Effector memory CD8-positive, alpha-beta T cell (primary cell): ENCODE data around the gene FAM227B.

ENCODE experiments used
- ATAC-seq: fragments of 150-1000 bp; cut with Tn5 transposase; replicated peaks from 2 replicates; pipeline ENCODE4 v1.10.0; 2021; ENCODE audit warnings: mild to moderate bottlenecking, moderate library complexity
- DNase-seq, 3 experiments: peaks; one replicate each; pipeline ENCODE4 v3.0.0; 2021
- H3K27ac Mint-ChIP-seq, 2 donors: one replicate each; pipeline ENCODE4 v1.8.0; 2022; ENCODE audit warnings: mild to moderate bottlenecking in 2 of 2, mixed read lengths in 2 of 2, moderate library complexity in 2 of 2
- H3K27me3 Mint-ChIP-seq, 2 donors: one replicate each; pipeline ENCODE4 v1.8.0; 2022; ENCODE audit warnings: mixed read lengths in 2 of 2
- H3K36me3 Mint-ChIP-seq: one replicate; pipeline ENCODE4 v1.8.0; 2022; ENCODE audit warnings: mild to moderate bottlenecking, moderate library complexity, mixed read lengths; ENCODE audit not compliant: insufficient read depth
- H3K4me1 Mint-ChIP-seq, 2 donors: one replicate each; pipeline ENCODE4 v1.8.0; 2022; ENCODE audit warnings: low read depth in 2 of 2, mixed read lengths in 2 of 2
- H3K4me3 Mint-ChIP-seq, 2 donors: one replicate each; pipeline ENCODE4 v1.8.0; 2022; ENCODE audit warnings: mild to moderate bottlenecking in 2 of 2, mixed read lengths in 2 of 2, moderate library complexity in 2 of 2
- H3K9me3 Mint-ChIP-seq, 2 donors: one replicate each; pipeline ENCODE4 v1.8.0; 2022; ENCODE audit warnings: mixed read lengths in 2 of 2

FAM227B gene

DNA sequence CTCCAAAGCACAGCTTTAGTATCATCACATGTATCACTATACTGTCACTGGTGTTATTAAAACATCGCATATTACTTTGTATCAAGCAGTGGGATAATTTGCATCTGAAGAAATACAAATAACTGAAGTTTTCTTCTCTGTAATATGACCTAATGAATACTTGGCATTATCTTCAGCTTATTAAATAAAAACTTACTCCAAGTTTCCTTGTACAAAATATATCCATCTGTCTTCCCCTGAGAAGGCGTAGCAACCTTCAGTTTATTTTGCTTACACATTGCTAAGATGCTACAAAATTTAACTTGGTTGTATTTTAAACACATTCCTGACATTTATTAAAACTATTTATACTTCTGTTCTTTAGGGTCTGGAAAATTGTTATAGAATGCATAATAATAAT lies 183.9 kb downstream of the FAM227B start:
- peaks cover under 1 to 8% of the 10 kb centered on the region in 2 donors for H3K27me3 Mint-ChIP-seq
- H3K4me1 Mint-ChIP-seq = peaks cover 5 to 9% of the 10 kb centered on the region in 2 donors
- H3K27ac Mint-ChIP-seq = no peak overlapping the region
- DNase-seq (no peak), ATAC-seq (no peak)
- no peak overlapping the region for H3K4me3 Mint-ChIP-seq
- no peaks in the 10 kb centered on the region for H3K9me3 Mint-ChIP-seq
- no peaks in the 10 kb centered on the region for H3K36me3 Mint-ChIP-seq

DNA sequence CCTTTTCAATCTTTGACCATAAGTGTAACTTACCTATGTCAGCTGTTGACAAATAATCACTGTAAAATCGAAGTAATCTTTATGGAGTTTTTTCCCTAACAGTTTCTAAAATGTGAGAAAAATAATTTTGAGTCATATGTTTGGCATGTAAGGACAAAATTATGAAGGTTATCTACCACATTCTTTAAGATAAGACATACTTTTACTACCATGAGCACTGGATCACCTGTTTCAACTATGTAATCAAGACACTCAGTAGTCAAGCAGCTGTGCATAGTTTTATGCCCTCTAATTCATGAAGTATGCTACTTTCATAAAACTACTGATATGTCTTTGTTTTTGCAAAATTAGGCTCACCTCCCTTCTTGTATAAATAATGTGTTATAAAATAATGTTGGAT lies 185.4 kb downstream of the FAM227B start:
- no peaks in the 10 kb centered on the region for H3K36me3 Mint-ChIP-seq
- H3K27ac Mint-ChIP-seq = no peak overlapping the region
- no peak for ATAC-seq
- peaks cover 5 to 9% of the 10 kb centered on the region in 2 donors for H3K4me1 Mint-ChIP-seq
- DNase-seq = no peak
- H3K9me3 Mint-ChIP-seq = no peaks in the 10 kb centered on the region
- no peak overlapping the region for H3K4me3 Mint-ChIP-seq
- peaks cover 8 to 14% of the 10 kb centered on the region in 2 donors for H3K27me3 Mint-ChIP-seq

DNA sequence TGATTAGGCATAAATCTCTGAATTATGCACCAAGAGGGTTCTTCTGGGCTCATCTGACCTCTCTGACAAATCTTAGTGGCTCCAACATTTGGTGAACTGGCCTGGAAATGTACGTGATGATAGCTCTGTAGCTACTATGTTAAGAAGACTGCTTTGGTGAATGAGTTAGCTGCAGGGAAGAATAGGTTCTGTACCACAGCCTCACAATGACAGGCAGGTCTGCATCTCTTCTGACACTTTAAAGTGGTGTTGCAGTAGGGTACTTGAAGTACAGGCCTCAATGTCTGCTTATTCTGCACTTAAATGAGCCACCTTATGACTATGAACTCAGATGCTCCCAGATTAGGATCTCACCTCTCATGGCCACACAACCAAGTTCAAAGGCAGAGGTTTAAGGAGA lies 190.6 kb downstream of the FAM227B start:
- H3K27me3 Mint-ChIP-seq = peaks cover 8 to 14% of the 10 kb centered on the region in 2 donors
- no peaks in the 10 kb centered on the region for H3K4me1 Mint-ChIP-seq
- no peak overlapping the region for H3K4me3 Mint-ChIP-seq
- H3K27ac Mint-ChIP-seq = no peak overlapping the region
- H3K36me3 Mint-ChIP-seq = no peaks in the 10 kb centered on the region
- H3K9me3 Mint-ChIP-seq = no peaks in the 10 kb centered on the region
- DNase-seq = no peak
- no peak for ATAC-seq

DNA sequence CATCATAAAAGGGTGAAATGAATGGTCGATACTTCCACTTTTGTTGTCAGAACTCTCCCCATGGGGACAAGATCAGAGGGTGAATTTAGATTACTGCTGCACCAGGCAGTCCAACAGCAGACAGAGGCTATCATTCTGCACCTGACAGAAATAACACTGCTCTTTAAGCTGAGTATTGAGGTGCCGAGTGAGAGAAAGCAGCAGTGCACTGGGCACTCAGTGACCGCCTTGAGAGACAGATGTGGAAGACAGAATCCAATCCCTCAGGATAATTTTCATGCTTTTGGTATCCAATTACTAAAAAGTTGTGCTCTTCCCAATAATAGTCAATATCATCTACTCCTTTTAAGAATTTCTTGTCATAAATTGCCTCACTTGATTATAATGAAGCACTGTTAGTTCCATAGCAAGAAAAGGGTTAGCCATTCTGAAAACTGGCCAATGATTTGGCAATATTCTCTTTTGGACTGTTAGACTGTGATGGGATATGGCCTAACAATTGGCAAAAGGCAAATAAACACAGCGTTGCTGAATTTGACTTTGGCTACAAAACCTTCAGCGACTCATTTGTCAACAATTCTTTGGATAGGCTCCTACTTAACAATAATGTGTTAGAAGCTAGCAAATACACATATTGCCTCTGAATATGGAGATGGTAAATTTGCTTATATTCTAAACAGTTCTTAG lies 192.1 kb downstream of the FAM227B start:
- no peak overlapping the region for H3K4me3 Mint-ChIP-seq
- H3K27ac Mint-ChIP-seq = no peak overlapping the region
- no peaks in the 10 kb centered on the region for H3K4me1 Mint-ChIP-seq
- no peaks in the 10 kb centered on the region for H3K36me3 Mint-ChIP-seq
- no peak for DNase-seq
- H3K27me3 Mint-ChIP-seq = peaks cover 7 to 8% of the 10 kb centered on the region in 2 donors
- H3K9me3 Mint-ChIP-seq = no peaks in the 10 kb centered on the region
- ATAC-seq = no peak

DNA sequence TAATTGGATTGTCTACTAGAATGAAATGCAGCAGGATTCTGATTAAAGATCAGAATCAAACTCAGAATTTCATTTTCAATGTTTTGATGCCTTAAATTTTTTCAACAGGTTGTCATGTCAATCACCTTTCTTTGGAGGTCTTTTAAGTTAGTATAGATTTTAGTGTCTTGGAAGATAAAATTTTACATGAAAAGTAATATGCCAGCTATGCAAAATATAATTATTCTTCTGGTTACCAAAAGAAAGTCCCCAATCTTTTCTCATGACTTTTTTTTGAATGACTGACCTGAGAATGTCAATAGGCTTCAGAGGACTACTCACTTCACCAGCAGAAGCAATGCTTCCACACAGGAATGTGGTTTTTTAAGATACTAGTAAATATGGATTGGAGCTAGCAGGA lies 193.2 kb downstream of the FAM227B start:
- Mint-ChIP-seq H3K27me3 (peaks cover 6 to 8% of the 10 kb centered on the region in 2 donors), H3K36me3 (no peaks in the 10 kb centered on the region), H3K4me1 (no peaks in the 10 kb centered on the region), H3K4me3 (no peak overlapping the region), H3K9me3 (no peaks in the 10 kb centered on the region), H3K27ac (no peak overlapping the region)
- DNase-seq (no peak), ATAC-seq (no peak)

DNA sequence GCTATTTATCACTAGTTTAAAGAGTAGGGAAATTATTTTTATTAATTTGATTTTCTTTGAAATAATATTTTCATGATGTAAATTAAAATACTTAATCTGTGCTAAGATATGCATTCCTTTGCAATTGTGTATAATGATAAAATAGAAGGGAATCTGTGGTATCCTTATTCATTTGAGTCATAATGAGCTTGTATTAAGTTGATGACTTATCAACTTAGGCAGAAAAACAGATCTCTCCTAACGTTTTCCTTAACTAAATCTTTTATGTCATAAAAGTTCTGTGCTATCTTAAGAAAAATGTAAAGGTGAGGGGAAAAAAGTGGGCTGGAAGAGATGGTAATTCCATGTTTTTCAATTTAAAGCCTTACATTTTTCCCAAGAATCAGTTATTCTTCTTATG lies 195.7 kb downstream of the FAM227B start:
- peaks cover 4 to 5% of the 10 kb centered on the region in 2 donors for H3K4me1 Mint-ChIP-seq
- no peak for DNase-seq
- no peaks in the 10 kb centered on the region for H3K9me3 Mint-ChIP-seq
- H3K27ac Mint-ChIP-seq = no peak overlapping the region
- H3K4me3 Mint-ChIP-seq = no peak overlapping the region
- no peak for ATAC-seq
- H3K27me3 Mint-ChIP-seq = no peaks in the 10 kb centered on the region
- H3K36me3 Mint-ChIP-seq = peaks cover 5% of the 10 kb centered on the region

DNA sequence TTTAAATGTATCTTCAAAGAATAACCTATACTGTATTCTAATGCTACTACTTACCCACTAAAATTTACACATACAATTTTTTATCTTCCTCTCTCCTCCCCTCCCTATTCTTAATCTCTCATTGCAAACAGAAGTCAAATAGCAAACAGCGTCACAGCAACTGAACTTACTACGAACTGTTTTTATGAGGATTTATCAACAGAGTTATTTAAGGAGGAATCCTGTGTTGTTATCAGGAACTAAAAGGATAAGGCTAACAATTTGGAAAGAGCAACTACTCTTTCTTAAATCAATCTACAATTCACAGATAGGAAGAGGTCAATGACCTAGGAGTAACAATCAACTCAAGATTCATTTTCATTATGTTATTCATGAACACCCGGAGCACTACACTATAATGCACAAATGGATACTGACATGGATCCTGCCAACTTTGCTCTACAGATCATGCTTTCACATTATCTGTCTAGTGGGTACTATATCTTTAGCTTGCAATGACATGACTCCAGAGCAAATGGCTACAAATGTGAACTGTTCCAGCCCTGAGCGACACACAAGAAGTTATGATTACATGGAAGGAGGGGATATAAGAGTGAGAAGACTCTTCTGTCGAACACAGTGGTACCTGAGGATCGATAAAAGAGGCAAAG lies 196.6 kb downstream of the FAM227B start:
- no peaks in the 10 kb centered on the region for H3K9me3 Mint-ChIP-seq
- no peak overlapping the region for H3K4me3 Mint-ChIP-seq
- ATAC-seq (no peak), DNase-seq (no peak)
- H3K27ac Mint-ChIP-seq = no peak overlapping the region
- H3K27me3 Mint-ChIP-seq = no peaks in the 10 kb centered on the region
- peaks cover 4 to 5% of the 10 kb centered on the region in 2 donors for H3K4me1 Mint-ChIP-seq
- H3K36me3 Mint-ChIP-seq = peaks cover 5% of the 10 kb centered on the region

DNA sequence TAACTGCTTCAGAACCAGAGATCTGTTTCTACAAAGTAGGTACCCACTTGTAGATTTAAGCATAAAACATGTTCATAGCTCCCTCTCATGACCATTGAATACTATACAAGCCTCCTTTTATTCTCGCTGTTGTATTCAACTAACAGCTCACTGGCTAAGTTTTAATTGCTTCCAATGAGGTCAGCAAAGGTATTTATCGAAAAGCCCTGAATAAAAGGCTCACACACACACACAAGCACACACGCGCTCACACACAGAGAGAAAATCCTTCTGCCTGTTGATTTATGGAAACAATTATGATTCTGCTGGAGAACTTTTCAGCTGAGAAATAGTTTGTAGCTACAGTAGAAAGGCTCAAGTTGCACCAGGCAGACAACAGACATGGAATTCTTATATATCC lies 197.6 kb downstream of the FAM227B start, which contains the start of gene FGF7:
Gene FGF7, plus strand, starts transcription at position 222 of the 400 bp plus-strand sequence. CDS start 1,056 bp downstream, outside the sequence.
- Mint-ChIP-seq H3K27ac (peak within 1 kb of the TSS; percentile 24 to 64), H3K4me3 (peak within 1 kb of the TSS in 1 of 2 donors; percentile 5), H3K36me3 (peaks cover 5% of the 10 kb centered on the region), H3K9me3 (no peaks in the 10 kb centered on the region), H3K4me1 (peaks cover 4 to 5% of the 10 kb centered on the region in 2 donors), H3K27me3 (peaks cover 0 to 9% of the 10 kb centered on the region in 2 donors)
- no peak for DNase-seq
- no peak for ATAC-seq

DNA sequence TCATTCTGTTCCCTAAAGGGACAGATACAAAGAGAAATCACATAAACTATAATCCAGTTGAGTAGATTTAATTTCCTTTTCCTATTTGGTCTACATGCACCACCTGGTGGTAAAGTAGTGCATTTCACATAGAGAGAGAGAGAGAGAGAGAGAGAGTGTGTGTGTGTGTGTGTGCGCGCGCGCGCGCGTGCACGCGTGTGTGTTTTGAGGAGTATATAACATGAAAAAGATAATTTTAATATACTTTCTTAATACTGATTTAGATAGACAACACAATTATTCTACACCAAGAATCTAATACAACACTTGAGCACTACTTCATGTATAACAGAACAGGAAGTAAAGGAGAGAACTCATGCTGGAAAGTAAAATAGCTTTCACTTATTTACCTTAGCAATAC lies 198.6 kb downstream of the FAM227B start:
- Mint-ChIP-seq H3K27ac (peak overlapping the region; percentile 24 to 64), H3K4me1 (peaks cover 4 to 5% of the 10 kb centered on the region in 2 donors), H3K4me3 (peak overlapping the region in 1 of 2 donors; percentile 5), H3K9me3 (no peaks in the 10 kb centered on the region), H3K36me3 (peaks cover 5% of the 10 kb centered on the region), H3K27me3 (peaks cover 8 to 19% of the 10 kb centered on the region in 2 donors)
- ATAC-seq (peak; percentile 51), DNase-seq (peak; percentile 18 to 30 (median 23))

DNA sequence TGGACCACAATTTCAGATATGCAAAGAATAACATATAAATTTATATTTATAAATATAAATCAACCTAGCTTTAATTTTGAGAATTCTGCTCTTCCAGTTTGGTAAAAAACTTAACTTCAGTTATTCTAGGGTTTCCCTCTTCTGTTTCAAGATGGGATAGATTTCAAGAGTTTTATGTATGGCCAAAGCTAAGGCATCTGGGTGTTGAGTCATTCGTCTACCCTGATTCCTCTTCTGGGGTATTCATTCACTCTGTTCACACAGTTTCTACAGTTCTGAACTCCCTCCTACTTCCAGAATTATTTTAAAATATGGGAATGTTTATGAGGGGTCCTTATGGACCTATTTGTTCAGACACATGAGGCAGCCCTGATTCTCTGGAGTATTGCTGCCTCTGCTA lies 201.8 kb downstream of the FAM227B start:
- DNase-seq (no peak), ATAC-seq (no peak)
- Mint-ChIP-seq H3K4me3 (no peak overlapping the region), H3K27ac (no peak overlapping the region), H3K27me3 (peaks cover 28 to 40% of the 10 kb centered on the region in 2 donors), H3K9me3 (no peaks in the 10 kb centered on the region), H3K4me1 (peaks cover 4 to 5% of the 10 kb centered on the region in 2 donors), H3K36me3 (peaks cover 5% of the 10 kb centered on the region)

DNA sequence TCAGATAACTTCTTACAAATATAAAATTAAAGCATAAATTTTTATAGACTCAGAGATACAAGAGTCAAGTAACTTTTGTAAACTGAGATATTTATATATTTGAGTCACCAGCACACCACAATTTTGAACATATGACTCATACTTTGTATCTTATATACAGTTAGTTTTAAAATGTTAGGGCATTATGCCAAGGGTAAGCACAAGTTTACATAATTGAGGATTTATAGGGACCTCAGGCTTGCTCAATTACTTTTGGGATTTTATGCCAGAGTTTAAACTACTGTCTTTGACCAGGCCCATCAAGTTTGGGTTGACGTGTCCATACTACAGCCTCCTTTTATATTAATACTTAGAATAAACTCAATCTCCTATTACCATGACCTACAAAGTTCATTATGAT lies 205.0 kb downstream of the FAM227B start:
- Mint-ChIP-seq H3K27ac (no peak overlapping the region), H3K36me3 (no peaks in the 10 kb centered on the region), H3K4me3 (no peak overlapping the region), H3K27me3 (peaks cover 44 to 57% of the 10 kb centered on the region in 2 donors), H3K4me1 (no peaks in the 10 kb centered on the region), H3K9me3 (no peaks in the 10 kb centered on the region)
- no peak for ATAC-seq
- no peak for DNase-seq

DNA sequence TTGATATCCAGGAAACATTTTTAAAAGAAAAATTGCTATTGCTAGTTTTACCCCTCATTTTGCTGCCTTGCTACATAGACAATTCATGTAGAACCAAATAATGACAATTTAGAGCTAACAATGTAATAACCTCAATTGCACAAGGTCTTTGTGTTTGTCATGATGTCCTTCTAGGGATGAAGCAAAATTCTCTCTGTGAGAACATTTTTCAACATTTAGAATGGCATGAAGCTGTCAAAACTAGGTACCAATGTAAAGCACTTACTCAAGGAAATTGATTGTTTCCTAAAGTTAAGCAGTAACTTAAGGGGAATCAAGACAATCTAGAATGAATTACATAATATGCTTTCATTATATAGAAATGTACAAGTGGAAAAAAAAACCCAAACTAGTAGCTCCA lies 205.5 kb downstream of the FAM227B start:
- Mint-ChIP-seq H3K4me1 (no peaks in the 10 kb centered on the region), H3K36me3 (no peaks in the 10 kb centered on the region), H3K4me3 (no peak overlapping the region), H3K27me3 (peaks cover 49 to 62% of the 10 kb centered on the region in 2 donors), H3K9me3 (no peaks in the 10 kb centered on the region), H3K27ac (no peak overlapping the region)
- DNase-seq = no peak
- ATAC-seq = no peak

DNA sequence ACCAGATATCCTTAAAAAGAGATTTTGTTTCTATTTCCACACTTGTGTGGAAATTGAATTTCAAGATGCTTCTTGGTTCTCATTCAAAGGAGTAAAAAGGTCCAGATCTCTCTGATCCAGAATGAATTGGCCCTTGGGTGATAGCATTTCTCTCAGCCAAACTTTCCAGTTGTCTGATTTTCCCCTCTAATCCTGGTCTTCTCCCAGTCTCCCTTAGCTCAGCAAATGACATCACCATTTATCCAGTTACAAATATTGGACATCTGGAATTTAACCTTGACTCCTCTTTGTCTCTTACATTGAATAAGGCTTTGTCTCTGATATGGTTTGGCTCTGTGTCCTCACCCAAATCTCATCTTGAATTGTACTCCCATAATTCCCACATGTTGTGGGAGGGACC lies 207.8 kb downstream of the FAM227B start:
- DNase-seq = no peak
- H3K4me3 Mint-ChIP-seq = no peak overlapping the region
- no peak overlapping the region for H3K27ac Mint-ChIP-seq

DNA sequence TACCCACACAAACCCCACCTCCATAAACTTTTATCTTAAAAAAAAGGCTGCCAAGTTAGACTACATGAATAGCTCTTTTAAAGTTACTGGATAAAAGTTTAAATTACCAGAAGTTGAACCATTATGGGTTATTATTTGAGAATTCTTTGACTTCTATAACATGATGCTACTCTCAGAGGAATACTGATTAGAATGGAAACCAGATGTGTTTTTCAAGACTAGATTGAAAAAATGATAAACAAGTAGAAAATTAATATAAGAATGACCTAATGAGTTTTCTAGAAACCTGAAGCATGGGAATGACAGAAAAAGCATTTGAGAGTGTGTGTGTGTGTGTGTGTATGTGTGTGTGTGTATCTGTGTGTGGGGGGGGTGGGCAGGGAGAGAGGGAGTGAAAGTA lies 210.0 kb downstream of the FAM227B start:
- Mint-ChIP-seq H3K27ac (no peak overlapping the region), H3K27me3 (peaks cover 49 to 57% of the 10 kb centered on the region in 2 donors), H3K4me1 (no peaks in the 10 kb centered on the region)

More for the DNA sequence above, 207.8 kb downstream of the FAM227B start:
- no peak for ATAC-seq
- peaks cover 52 to 67% of the 10 kb centered on the region in 2 donors for H3K27me3 Mint-ChIP-seq
- no peaks in the 10 kb centered on the region for H3K9me3 Mint-ChIP-seq
- H3K36me3 Mint-ChIP-seq = no peaks in the 10 kb centered on the region
- no peaks in the 10 kb centered on the region for H3K4me1 Mint-ChIP-seq

More for the DNA sequence above, 210.0 kb downstream of the FAM227B start:
- no peak for ATAC-seq
- H3K4me3 Mint-ChIP-seq = no peak overlapping the region
- DNase-seq = no peak
- no peaks in the 10 kb centered on the region for H3K36me3 Mint-ChIP-seq
- no peaks in the 10 kb centered on the region for H3K9me3 Mint-ChIP-seq
